HG03457 (cell line): Measurements from ENCODE around the gene SVBP.
A peak's percentile ranks its signal among the peaks of the same experiment; 100 is the strongest.

Experiments used
- ATAC-seq: cut with Tn5 transposase; IDR thresholded peaks from one replicate; pipeline ENCODE4 v1.9.1; 2021; ENCODE audit warnings: moderate number of reproducible peaks; ENCODE audit not compliant: unreplicated experiment

SVBP gene

GRCh38 chr1:42806593-42806992 is 10.6 kb downstream of the SVBP start:
- no peak for ATAC-seq

DNA sequence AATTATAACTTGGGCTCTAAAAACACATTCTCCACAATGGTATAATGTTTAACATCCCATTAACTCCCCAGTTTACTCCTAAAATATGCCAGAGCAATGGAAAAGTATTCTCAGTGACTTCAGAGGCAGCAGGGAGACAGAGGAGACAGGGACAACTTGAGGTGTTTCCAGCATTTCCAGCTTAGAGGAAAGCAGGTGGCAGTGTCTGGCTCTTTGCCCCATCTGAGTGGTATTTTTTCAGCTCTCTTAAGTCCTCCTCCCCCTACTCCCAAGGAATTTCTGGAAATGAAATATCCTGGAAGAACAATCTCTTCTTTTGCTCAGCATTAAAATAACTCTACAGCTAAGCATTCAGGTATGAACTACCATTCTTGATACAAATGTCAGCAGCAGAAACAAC is 11.0 kb downstream of the SVBP start:
- ATAC-seq = no peak

DNA sequence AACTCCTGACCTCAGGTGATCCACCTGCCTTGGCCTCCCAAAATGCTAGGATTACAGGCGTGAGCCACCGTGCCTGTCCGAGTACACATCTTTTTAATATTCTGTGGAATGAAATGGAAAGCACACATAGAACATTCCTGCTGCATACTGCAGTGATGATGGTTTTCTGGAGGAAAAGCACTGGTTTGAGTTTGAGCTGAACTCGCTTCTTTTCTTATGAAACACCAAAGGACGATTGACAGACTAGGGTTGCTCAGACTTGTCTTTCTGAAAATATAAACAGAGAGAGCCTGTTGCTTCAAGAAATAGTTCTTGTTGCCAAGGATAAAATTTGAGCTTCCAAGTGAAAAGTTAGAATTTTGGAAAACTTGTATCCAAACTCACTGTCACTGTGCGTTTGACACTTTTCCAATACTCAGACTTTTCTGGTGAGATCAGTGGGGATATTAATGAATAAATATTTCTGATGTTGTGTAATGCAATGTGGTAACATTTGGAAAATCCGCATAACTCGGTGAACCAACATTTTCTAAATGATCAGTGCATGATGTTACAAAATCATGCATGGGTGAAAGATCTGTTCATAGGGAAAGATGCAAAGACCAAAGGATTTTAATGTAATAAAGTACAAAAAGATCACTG is 15.2 kb downstream of the SVBP start:
- no peak for ATAC-seq

DNA sequence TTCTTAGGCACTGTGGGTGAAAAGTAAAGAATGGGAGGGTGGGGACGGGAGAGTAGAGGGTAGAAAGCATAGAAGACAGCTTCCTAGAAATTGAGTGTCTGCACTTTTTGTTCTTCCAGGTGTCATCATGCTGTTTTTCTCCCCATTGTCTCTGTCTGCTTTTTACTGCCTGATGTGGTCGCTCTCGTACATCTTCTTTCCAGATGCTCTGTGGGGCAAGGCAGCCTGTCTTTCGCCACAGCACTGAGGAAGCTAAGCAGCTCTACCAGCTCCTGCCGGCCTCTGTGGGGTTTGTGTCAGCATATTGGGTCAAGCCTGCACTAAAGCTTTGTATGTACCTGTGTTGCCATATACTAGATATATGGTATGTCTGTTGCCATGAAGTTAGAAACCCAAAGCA is 19.2 kb downstream of the SVBP start:
- ATAC-seq = no peak

- no peak for ATAC-seq
Measured at GRCh38 chr1:42797414-42797813, 19.8 kb downstream of the SVBP start.

DNA sequence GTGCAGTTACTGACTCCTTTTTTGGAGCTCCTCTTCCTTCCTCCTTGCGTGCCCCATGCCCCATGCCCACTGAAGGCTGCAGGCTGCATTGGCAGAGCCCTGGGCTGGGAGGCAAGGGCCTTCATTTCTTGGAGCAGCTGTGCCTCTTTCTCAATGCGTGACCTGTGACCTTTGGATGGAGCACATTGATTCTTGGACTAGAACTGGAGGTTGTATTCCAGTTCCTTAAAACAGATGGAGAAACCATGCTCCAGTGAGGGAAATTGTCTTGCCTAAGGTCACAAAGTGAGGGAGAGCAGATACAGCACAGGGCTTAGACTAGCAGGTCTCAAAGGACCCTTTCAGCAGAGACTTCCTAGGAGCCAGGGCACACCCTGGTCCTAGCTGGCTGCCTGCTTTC is 23.4 kb downstream of the SVBP start:
- ATAC-seq = no peak

DNA sequence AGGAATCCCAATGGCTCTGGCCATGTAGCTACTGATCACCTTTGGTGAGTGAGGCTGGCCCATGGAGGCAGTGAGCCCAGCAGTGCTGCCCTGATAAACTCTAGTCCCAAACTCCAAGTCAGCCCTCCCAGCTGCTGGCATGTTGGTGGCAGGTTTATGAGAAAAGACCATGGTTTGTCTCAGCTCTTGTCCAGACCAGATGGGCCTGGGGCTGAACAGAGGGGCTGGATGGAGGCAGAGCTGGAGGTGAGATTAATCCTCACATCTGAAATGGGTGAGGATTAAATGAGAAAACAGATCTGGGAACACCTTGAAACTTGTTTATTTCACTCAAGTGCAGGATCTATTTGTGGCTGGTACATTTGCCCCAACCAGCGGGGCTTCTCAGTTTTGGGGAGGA is 29.2 kb downstream of the SVBP start:
- no peak for ATAC-seq

DNA sequence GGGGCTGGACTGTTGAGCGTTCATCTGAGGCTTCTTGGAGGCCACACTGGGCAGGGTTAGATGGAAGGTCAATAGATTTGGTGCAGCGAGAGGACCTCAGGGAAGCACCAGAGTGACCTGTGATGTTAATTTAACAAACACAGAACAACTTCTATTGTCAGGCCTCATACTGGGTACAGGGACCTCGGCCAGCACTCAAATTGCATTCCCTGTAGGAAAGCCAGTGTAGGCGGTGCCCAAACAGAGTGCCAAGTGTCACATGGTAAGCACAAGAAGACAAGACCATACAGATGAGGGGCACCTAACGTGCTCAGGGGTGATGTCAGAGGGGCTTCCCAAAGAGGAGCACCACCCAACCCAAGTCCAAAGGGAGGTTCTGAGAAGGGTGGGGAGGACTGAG is 31.1 kb downstream of the SVBP start:
- no peak for ATAC-seq

GRCh38 chr1:42784946-42785693 is 32.1 kb downstream of the SVBP start, which contains the start of gene TMEM269:
Gene TMEM269 (plus strand): TSS chr1:42784991. CDS start chr1:42789894, 4,903 bp downstream.
- no peak for ATAC-seq

- ATAC-seq = no peak
Measured at GRCh38 chr1:42784547-42784945, 32.7 kb downstream of the SVBP start.

DNA sequence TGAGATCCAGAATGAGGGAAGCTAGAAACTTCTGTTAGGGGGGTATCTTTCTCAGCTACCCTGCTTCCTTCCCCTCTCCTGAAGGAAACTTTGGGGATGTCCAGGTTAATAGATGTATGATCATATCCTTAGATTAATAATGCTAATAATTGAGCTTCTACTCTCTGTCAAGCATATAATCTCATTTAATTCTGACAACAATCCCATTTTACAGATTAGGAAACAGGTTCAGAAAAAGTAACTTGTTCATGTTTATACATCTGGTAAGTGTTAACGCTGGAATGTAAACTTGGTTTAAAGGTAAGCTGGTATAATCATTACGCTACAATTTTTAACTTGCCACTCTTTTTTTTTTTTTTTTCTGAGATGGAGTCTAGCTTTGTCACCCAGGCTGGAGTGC is 34.1 kb downstream of the SVBP start:
- ATAC-seq = no peak

GRCh38 chr1:42780176-42780575 is 37.0 kb downstream of the SVBP start:
- ATAC-seq = no peak

GRCh38 chr1:42779725-42780124 is 37.5 kb downstream of the SVBP start:
- no peak for ATAC-seq

DNA sequence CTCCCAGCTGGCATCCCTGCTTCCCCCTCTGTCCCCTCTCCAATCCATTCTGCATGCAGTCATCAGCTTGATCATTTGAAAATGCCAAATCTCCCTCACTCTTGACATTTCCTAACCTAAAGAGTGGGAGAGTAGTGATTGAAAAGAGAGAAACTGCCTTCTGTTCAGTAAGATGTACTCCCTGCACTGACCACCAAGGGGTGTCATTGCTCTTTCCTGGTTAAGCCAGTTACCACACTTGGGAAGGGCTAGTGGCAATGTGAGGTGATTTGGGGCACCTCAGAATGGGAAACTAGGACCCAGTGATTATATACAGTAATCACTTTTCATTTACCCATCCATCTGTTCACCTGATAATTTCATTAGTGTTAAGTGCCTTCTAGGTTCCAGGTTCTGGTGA is 39.3 kb downstream of the SVBP start:
- no peak for ATAC-seq

- no peak for ATAC-seq
Measured at GRCh38 chr1:42776502-42776901, 40.7 kb downstream of the SVBP start.

- no peak for ATAC-seq
Measured at GRCh38 chr1:42774928-42775526, 42.2 kb downstream of the SVBP start.

DNA sequence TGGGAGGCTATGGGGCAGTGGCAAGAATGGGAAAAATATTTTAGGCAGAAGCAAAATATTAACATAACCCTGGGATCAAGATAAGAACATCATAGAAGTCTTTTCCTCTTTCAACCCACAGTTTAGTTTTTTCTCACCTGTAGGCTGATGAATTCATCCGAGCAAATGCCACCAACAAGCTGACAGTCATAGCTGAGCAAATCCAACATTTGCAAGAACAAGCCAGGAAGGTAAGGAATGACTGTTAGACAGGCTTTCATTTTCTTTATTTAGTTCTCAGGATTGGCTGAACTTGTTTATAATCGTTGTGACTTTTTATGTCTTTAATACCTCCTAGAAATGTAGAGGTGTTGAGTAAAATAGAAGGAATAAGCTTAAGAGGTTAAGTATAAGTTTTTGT is 43.8 kb downstream of the SVBP start:
- no peak for ATAC-seq

DNA sequence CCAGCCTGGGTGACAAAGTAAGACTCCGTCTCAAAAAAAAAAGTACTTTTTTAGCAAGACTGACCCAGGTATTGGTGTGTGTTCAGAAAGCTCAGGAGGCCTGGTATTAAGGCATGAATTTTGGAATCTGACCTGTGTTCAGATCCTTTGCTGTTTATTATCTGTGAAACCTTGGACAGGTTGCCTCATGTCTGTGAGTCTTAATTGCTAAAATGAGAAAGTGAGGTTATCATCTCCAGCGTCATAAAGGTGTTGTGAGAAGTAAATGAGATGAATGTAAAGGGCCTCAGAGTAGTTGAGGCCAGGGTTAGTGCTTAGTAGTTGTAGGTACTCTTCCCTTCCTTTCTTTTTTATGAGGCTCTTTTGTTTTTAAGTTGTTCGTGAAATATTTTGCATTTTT is 47.4 kb downstream of the SVBP start:
- no peak for ATAC-seq

GRCh38 chr1:42768172-42768571 is 49.0 kb downstream of the SVBP start:
- ATAC-seq = no peak

- ATAC-seq = peak; percentile 6
Measured at GRCh38 chr1:42767510-42768000, 49.6 kb downstream of the SVBP start.

- peak; percentile 84 for ATAC-seq
Measured at GRCh38 chr1:42766741-42767509, 50.3 kb downstream of the SVBP start, which contains the start of the genes C1orf50 and P3H1. Gene C1orf50 (plus strand): TSS chr1:42767249. CDS start chr1:42767312, 63 bp downstream. Gene P3H1 (minus strand): TSS chr1:42767028. CDS start chr1:42766971, 57 bp downstream.
